Astrocyte of the spinal cord (primary cell): ENCODE data around the gene SRP9.

Source experiments
- DNase-seq: peaks from one replicate; pipeline ENCODE4 v3.0.0; 2011; ENCODE audit warnings: low read depth, low spot score
- H3K4me3 ChIP-seq: 2 replicates; pipeline ENCODE4 v1.5.1; 2011; ENCODE audit warnings: low read depth, mild to moderate bottlenecking, low read length, moderate library complexity
- CTCF ChIP-seq: IDR thresholded peaks from 2 replicates; pipeline ENCODE4 v1.5.1; 2012; ENCODE audit warnings: low read depth, mild to moderate bottlenecking, low read length, inconsistent platforms
- in situ Hi-C: cut with HindIII; loops from 2 replicates; pipeline ENCODE4 v1.10.0; 2017; ENCODE audit warnings: low sequenced_read_pairs

SRP9 gene

GRCh38 chr1:225768662-225769426 is 8.8 kb upstream of the SRP9 start:
- no peak for DNase-seq
- in situ Hi-C loops = no loop called here
- no peak for TF ChIP-seq CTCF
- no peak overlapping the region for H3K4me3 ChIP-seq

DNA sequence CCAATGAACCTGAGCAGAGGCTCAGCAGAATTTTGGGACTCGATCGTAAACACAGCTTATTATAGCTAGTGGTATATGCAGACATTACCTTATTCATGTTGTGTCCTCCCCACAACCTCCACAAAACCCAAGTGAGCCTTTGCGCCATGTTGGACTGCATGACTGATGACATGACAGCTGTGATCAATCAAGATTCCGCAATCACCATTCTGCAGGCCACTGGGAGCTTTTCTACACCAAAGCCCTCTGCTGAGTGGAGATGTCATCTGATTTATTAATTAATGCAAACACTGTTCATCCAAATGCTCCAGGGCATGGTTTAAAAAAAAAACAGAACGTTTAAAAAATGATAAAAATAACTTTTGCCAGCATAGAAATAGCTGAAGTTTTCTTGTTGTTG is 7.9 kb upstream of the SRP9 start:
- H3K4me3 ChIP-seq = no peak overlapping the region
- TF ChIP-seq CTCF = no peak
- no peak for DNase-seq
- in situ Hi-C loops = no loop called here

DNA sequence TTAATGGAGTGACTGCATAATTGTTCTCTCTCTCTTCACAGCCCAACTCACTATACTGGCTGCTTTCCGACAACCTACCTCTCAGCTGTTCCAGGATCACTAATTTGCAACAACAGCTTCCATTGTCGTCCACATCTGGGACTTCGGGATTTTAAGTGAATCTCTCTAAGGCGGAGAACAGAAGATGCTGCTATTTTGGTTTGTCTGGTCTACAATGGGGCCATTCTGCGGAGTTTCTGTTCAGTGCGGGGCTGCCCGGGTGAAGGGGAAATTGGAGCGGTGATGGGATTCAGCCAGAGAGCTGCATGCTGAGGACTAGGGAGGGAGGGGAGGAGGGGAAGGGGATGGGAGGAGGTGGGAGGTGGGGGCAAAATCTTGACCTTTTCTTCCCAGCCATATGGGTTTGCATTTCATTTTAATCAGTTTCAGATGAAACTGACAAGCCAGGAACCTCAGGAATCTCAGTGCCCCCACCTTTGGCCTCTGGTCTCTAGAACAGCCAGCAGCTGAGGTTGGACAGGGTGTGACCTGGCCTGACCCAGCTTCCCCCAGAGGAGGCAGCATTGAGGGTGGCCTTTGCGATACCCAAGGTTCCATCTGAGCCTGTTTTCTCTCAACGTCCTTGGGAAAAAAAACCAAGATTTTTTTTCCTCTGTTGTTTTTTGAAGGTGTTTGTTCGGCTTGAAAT is 6.9 kb upstream of the SRP9 start:
- no peak for TF ChIP-seq CTCF
- DNase-seq = no peak
- in situ Hi-C loops = no loop called here
- H3K4me3 ChIP-seq = no peak overlapping the region

- in situ Hi-C loops = no loop called here
- no peak overlapping the region for H3K4me3 ChIP-seq
- TF ChIP-seq CTCF = no peak
- DNase-seq = no peak
Observed at GRCh38 chr1:225771661-225772322, 5.8 kb upstream of the SRP9 start.

DNA sequence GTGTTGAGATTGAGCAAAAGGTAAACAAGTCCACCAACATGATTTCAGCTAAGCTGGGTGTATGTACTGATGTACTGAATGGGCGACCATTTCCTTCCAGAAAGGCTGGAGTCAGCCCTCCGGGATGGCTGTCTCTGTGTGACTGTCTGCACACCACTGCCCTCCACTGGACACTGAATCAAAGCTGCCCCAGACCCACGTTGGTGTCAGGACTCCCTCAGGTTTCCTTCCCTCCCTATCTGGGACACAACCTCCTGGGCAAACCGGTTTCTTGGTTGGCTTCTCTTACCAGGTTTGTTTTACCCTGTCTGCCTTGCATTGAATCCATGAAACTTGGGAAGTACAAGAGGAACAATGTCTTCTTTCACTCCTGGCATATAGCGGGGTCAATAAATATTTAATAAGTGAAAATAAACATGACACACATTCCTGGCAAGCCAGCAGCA is 5.3 kb upstream of the SRP9 start:
- H3K4me3 ChIP-seq = no peak overlapping the region
- DNase-seq = peak; percentile 87
- in situ Hi-C loops = no loop called here
- TF ChIP-seq CTCF = peak; percentile 90

DNA sequence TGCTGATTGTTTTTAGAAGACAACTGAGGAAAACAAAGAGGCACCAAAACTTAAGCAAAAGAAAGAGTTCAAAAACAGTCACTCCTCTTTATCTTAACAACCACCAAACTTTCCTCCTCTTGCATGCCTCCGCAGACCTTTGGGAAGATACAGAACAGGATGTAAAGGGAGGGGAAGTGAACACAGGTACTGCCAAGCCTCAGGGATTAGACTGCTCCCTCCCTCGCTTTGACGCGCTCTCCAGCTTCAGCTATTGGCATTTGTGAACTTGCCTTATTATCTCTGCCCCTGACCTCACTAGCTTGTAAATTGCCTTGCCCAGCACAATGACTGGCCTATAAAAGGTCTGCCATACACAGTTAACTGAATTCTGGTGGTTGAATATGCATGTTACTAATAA is 4.8 kb upstream of the SRP9 start:
- in situ Hi-C loops = no loop called here
- H3K4me3 ChIP-seq = no peak overlapping the region
- no peak for TF ChIP-seq CTCF
- no peak for DNase-seq
